Transverse colon (tissue), 4 donors: ENCODE results near the gene SASH1. TPM values are rescaled to one million over a fixed set of nuclear protein-coding genes. Genes with fewer than 3 reads are reported as not detected.

Experiments
- DNase-seq: peaks from one replicate; pipeline ENCODE4 v3.0.0-alpha.2; 2019
- H3K27ac ChIP-seq, 4 donors: fragments of 200-600 bp; sonication (generic); 2 replicates each; pipeline ENCODE4 v1.5.1; 2016 to 2018; ENCODE audit warnings: inconsistent platforms in 4 of 4
- H3K27me3 ChIP-seq: fragments of 200-600 bp; sonication (generic); 2 replicates; pipeline ENCODE4 v1.5.1; 2017; ENCODE audit warnings: inconsistent platforms
- H3K36me3 ChIP-seq, 4 donors: fragments of 200-600 bp; sonication (generic); 2 replicates each; pipeline ENCODE4 v1.5.1; 2017 to 2019; ENCODE audit warnings: inconsistent platforms in 4 of 4
- H3K4me1 ChIP-seq, 4 donors: fragments of 200-600 bp; sonication (generic); 2 replicates each; pipeline ENCODE4 v1.5.1; 2017 to 2020; ENCODE audit warnings: inconsistent platforms in 4 of 4
- H3K4me3 ChIP-seq, 4 donors: fragments of 200-600 bp; sonication (generic); 1 replicate in 1 of 4; 2 replicates in 3 of 4; pipeline versions ENCODE4 v1.5.1 to v1.6.1; 2017 to 2019; ENCODE audit warnings: inconsistent platforms in 4 of 4
- H3K9me3 ChIP-seq, 2 donors: fragments of 200-600 bp; sonication (generic); 2 replicates each; pipeline ENCODE4 v1.5.1; 2017 to 2019; ENCODE audit warnings: inconsistent platforms in 2 of 2
- CTCF ChIP-seq, 5 experiments: fragments of 200-600 bp in 3 of 5; fragments of 450-650 bp in 2 of 5; sonication (generic) in 3 of 5; IDR thresholded peaks; 1 replicate in 2 of 5; 2 replicates in 3 of 5; pipeline ENCODE4 v1.5.1; 2016 to 2017; ENCODE audit warnings: antibody characterized with exemption in 5 of 5, inconsistent platforms in 3 of 5, mild to moderate bottlenecking in 2 of 5, moderate library complexity in 1 of 5
- EP300 ChIP-seq: sonication (generic); formaldehyde crosslinking; IDR thresholded peaks from one replicate; pipeline ENCODE4 v1.6.1; 2017; ENCODE audit warnings: antibody characterized with exemption, low read depth
- POLR2A ChIP-seq: fragments of 450-650 bp; IDR thresholded peaks from one replicate; pipeline ENCODE4 v1.6.1; 2016; ENCODE audit warnings: antibody characterized with exemption, mild to moderate bottlenecking, moderate library complexity
- POLR2AphosphoS5 ChIP-seq, 3 donors: sonication (generic); formaldehyde crosslinking; IDR thresholded peaks; one replicate each; pipeline ENCODE4 v1.6.1; 2016; ENCODE audit warnings: antibody characterized with exemption in 3 of 3
- WGBS, 2 donors: methylation state at CpG; one replicate each; pipeline ENCODE4 v1.1.5; 2018; ENCODE audit warnings: low coverage in 1 of 2; 5-methylcytosine and 5-hydroxymethylcytosine counted together
- in situ Hi-C, 4 donors: fragments of 200-750 bp; cut with MboI; loops; one replicate each; pipeline versions ENCODE4 v1.15.0 to v1.15.1; 2017; ENCODE audit warnings: low sequenced_read_pairs in 3 of 4, low pct_ligation_motif_present in 1 of 4, low pct_unique_long_range_greater_than_20kb in 1 of 4
- intact Hi-C: fragments of 100-400 bp; cut with DNase I; formaldehyde crosslinking; loops from one replicate; pipeline ENCODE4 v1.15.1; 2023; ENCODE audit warnings: low total_unique reads
- total RNA-seq, 4 donors: library from RNA; depleted of rRNA; stranded (reverse); fragments of >200 nt; gene quantifications; one replicate each; pipeline ENCODE4 v1.1.0, GENCODE V29; 2016

SASH1 gene
- total RNA-seq, 4 donors from 2014 or later: 16.5 to 71.6 (median 28.7) TPM

GRCh38 chr6:148461986-148462577 lies 119.4 kb downstream of the SASH1 start:
- peak overlapping the region in 1 of 4 donors; percentile 11 for H3K27ac ChIP-seq
- H3K4me1 ChIP-seq: peaks cover 0 to 31% (median 6%) of the 10 kb centered on the region in 4 donors
- H3K36me3 ChIP-seq: no peaks in the 10 kb centered on the region
- TF ChIP-seq EP300 (no peak), POLR2AphosphoS5 (IDR thresholded peaks at IDR 0.05) (no peak), CTCF (IDR thresholded peaks at IDR 0.05) (no peak), POLR2A (no peak)
- intact Hi-C loops: loop anchor here (5.0 to 10.0 kb wide), 2 partner anchors 280 to 957 kb away; partner anchors contain the start of gene SAMD5
- no peak overlapping the region for H3K4me3 ChIP-seq
- H3K27me3 ChIP-seq: no peaks in the 10 kb centered on the region
- no peaks in the 10 kb centered on the region for H3K9me3 ChIP-seq
- 43 to 51% methylated on average over 2 of the region's 2 CpGs for WGBS, 2 donors
- DNase-seq: no peak
- in situ Hi-C loops: loop anchor here in 3 of 4 donors (10.0 to 25.0 kb wide), 4 partner anchors 275 to 950 kb away; partner anchors contain the start of gene SAMD5 (in 1 of the 3)

GRCh38 chr6:148463671-148464070 lies 121.0 kb downstream of the SASH1 start:
- intact Hi-C loops (loop anchor here (5.0 to 10.0 kb wide), 2 partner anchors 281 to 959 kb away; partner anchors contain the start of gene SAMD5), in situ Hi-C loops (loop anchor here in 3 of 4 donors (10.0 to 25.0 kb wide), 4 partner anchors 276 to 951 kb away; partner anchors contain the start of gene SAMD5 (in 1 of the 3))
- TF ChIP-seq EP300 (no peak), CTCF (IDR thresholded peaks at IDR 0.05) (no peak), POLR2AphosphoS5 (IDR thresholded peaks at IDR 0.05) (no peak), POLR2A (no peak)
- no peak overlapping the region for H3K27ac ChIP-seq
- no peaks in the 10 kb centered on the region for H3K36me3 ChIP-seq
- H3K9me3 ChIP-seq: no peaks in the 10 kb centered on the region
- H3K4me1 ChIP-seq: peaks cover 0 to 31% (median 6%) of the 10 kb centered on the region in 4 donors
- no peak overlapping the region for H3K4me3 ChIP-seq
- no peak for DNase-seq
- WGBS, 2 donors: 72 to 82% methylated on average over 2 of the region's 2 CpGs
- no peaks in the 10 kb centered on the region for H3K27me3 ChIP-seq

GRCh38 chr6:148464319-148465010 lies 121.8 kb downstream of the SASH1 start:
- intact Hi-C loops (loop anchor here (5.0 to 10.0 kb wide), 2 partner anchors 282 to 960 kb away; partner anchors contain the start of gene SAMD5), in situ Hi-C loops (loop anchor here in 3 of 4 donors (10.0 to 25.0 kb wide), 4 partner anchors 277 to 952 kb away; partner anchors contain the start of gene SAMD5 (in 1 of the 3))
- 8 to 40% methylated on average over 2 to 5 of the region's 5 CpGs for WGBS, 2 donors
- Histone ChIP-seq H3K4me1 (peaks cover 0 to 31% (median 6%) of the 10 kb centered on the region in 4 donors), H3K9me3 (no peaks in the 10 kb centered on the region), H3K4me3 (no peak overlapping the region), H3K27ac (no peak overlapping the region), H3K27me3 (no peaks in the 10 kb centered on the region), H3K36me3 (no peaks in the 10 kb centered on the region)
- TF ChIP-seq CTCF (IDR thresholded peaks at IDR 0.05): peak; percentile 82 to 95 (median 92)
- TF ChIP-seq EP300: no peak
- DNase-seq: peak; percentile 69

- no peaks in the 10 kb centered on the region for H3K9me3 ChIP-seq
- no peak for TF ChIP-seq POLR2A
- H3K27ac ChIP-seq: no peak overlapping the region
- DNase-seq: no peak
- H3K4me3 ChIP-seq: no peak overlapping the region
- intact Hi-C loops (loop anchor here (10.0 kb wide), 1 partner anchor 960 kb away; the partner anchor contains the start of gene SAMD5), in situ Hi-C loops (loop anchor here in 3 of 4 donors (10.0 to 25.0 kb wide), 4 partner anchors 278 to 953 kb away; partner anchors contain the start of gene SAMD5 (in 1 of the 3))
- no peaks in the 10 kb centered on the region for H3K36me3 ChIP-seq
- WGBS, 2 donors: 70 to 75% methylated on average over 1 to 5 of the region's 5 CpGs
- peaks cover 0 to 31% (median 6%) of the 10 kb centered on the region in 4 donors for H3K4me1 ChIP-seq
- no peaks in the 10 kb centered on the region for H3K27me3 ChIP-seq
Measured at GRCh38 chr6:148465011-148465335, 122.3 kb downstream of the SASH1 start.
